Measurements from ENCODE around the gene LSS. TPM values are rescaled to one million over a fixed set of nuclear protein-coding genes. Genes with fewer than 3 reads are reported as not detected.

Gene LSS
- total and polyA plus RNA-seq, 2 of the 8 experiments (the other 6 are each of a cell fraction or from before 2014, with no cell fraction given) = 96.1 to 123 TPM

DNA sequence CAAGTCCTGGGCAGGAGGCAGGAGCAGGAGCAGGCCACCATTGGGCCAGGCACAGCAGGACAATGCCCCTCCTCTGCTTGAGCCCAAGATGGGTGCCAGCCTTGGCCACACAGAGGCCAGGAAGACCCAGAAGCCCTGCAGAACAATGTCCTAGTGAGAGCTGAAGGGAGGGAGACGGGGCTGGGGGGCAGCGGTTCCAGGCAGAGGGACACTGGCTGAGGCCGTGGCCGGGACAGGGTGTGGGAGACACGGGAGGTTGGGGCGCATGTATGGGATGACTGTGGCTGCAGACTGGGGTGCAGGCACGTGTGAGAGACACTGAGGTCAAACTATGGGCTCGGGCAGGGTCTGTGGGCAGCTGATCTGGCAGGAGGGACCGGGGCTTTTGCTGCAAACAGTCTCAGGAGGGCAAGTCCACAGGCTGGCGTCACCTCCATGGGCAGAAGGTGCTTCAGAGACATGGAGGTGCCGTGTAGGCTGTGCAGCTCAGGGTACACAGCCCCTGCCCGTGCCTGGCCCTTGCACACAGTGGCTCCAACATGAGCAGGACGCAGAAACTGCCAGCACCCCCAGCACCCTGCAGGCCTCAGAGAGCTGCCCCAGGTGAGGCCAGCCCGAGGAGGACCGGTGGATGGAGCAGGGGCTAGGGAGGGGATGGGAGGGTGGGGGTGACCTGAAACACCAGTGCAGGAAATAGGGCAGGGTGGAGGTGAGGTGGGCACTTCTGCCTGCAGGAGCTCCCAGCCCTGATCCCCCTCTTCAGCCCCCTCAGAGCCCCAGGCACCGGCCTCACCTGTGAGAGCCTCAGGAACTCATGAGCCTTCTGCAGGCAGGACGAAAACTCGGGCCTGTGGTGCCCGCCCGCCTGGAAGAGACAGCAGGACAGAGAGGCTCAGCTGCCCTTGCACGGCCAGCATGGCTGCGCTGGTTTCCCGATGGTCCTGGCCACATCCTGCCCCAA, 19.5 kb downstream of the LSS start:
- H2BK20ac ChIP-seq (ENCODE audit: low read length) = no peak overlapping the region
- no peak for TF ChIP-seq JUN (IDR thresholded peaks at IDR 0.05; ENCODE audit: low read depth, low read length)
- TF ChIP-seq GTF2F1 (IDR thresholded peaks at IDR 0.05; ENCODE audit: borderline replicate concordance, low read depth, low read length) = no peak
- no peak for TF ChIP-seq GABPA (IDR thresholded peaks at IDR 0.05; ENCODE audit: borderline replicate concordance, insufficient read depth, low read length)
- no peak for TF ChIP-seq RNF2 (IDR thresholded peaks at IDR 0.05; ENCODE audit: borderline replicate concordance, low read depth, low read length, missing control alignments, poor library complexity, severe bottlenecking)
- TF ChIP-seq RAD21 (IDR thresholded peaks at IDR 0.05 in 1 of 2, conservative IDR thresholded peaks at IDR 0.05 in 1 of 2; ENCODE audit: low read depth in 2 of 2, low read length in 2 of 2) = no peak
- no peak for TF ChIP-seq SIX5 (IDR thresholded peaks at IDR 0.05; ENCODE audit: low read depth, low read length)
- TF ChIP-seq SIRT6 (IDR thresholded peaks at IDR 0.05; ENCODE audit: low read length) = no peak
- TF ChIP-seq, protein P1, sequence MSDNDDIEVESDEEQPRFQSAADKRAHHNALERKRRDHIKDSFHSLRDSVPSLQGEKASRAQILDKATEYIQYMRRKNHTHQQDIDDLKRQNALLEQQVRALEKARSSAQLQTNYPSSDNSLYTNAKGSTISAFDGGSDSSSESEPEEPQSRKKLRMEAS (IDR thresholded peaks at IDR 0.05) = no peak
- TF ChIP-seq SP2 (IDR thresholded peaks at IDR 0.05; ENCODE audit: low read length) = no peak
- no peak for TF ChIP-seq TBP (IDR thresholded peaks at IDR 0.05; ENCODE audit: low read depth, low read length)
- TF ChIP-seq TAF1 (IDR thresholded peaks at IDR 0.05; ENCODE audit: low read depth, low read length) = no peak
- TF ChIP-seq SP4 (IDR thresholded peaks at IDR 0.05; ENCODE audit: low read length) = no peak

More for the DNA sequence above, 19.5 kb downstream of the LSS start:
- ChIA-PET POLR2A (ENCODE audit: partially characterized antibody) (interaction anchor here (1.0 kb wide), 1 partner anchor 15 kb away, joined by 3 read pairs; no protein-coding TSS in a partner anchor), CTCF (ENCODE audit: partially characterized antibody) (interaction anchor here (1.0 to 1.3 kb wide), 2 partner anchors 16 to 66 kb away, joined by 3 to 4 read pairs; no protein-coding TSS in a partner anchor)
- Histone ChIP-seq H3K18ac (ENCODE audit: extremely low read depth, low read length) (no peak overlapping the region), H3K56ac (replicated peaks; ENCODE audit: insufficient read length, low read depth, low read length) (no peak overlapping the region), H4K20me1 (replicated peaks in 1 of 2; ENCODE audit: control insufficient read depth in 1 of 2, insufficient read depth in 2 of 2, low read length in 2 of 2) (peaks cover 7 to 30% of the 10 kb centered on the region in 2 experiments), H3K4ac (replicated peaks; ENCODE audit: insufficient read length, low read depth, low read length) (no peak overlapping the region), H3K14ac (ENCODE audit: insufficient read length) (no peak overlapping the region), H4K8ac (ENCODE audit: extremely low read depth, insufficient read depth, low read length) (no peak overlapping the region), H3K23me2 (ENCODE audit: low read depth, low read length) (no peaks in the 10 kb centered on the region), H4K5ac (ENCODE audit: insufficient read length, low read depth, low read length) (no peak overlapping the region), H3K23ac (ENCODE audit: insufficient read length) (no peak overlapping the region), H2BK120ac (replicated peaks; ENCODE audit: low read depth, low read length) (no peak overlapping the region), H2AK5ac (ENCODE audit: low read depth, low read length) (no peak overlapping the region), H3K4me3 (ENCODE audit: extremely low read depth in 1 of 4, insufficient read depth in 2 of 4, low read depth in 3 of 4, low read length in 4 of 4) (no peak overlapping the region), H3K4me2 (ENCODE audit: insufficient read depth in 1 of 2, low read depth in 2 of 2, low read length in 2 of 2) (no peak overlapping the region), H3K36me3 (ENCODE audit: control insufficient read depth in 2 of 4, insufficient read depth in 4 of 4, low read length in 3 of 4) (peaks cover 10 to 38% (median 29%) of the 10 kb centered on the region in 4 experiments), H3K9ac (replicated peaks in 1 of 4; ENCODE audit: extremely low read depth in 1 of 4, low read depth in 3 of 4, low read length in 3 of 4) (no peak overlapping the region), H2BK5ac (ENCODE audit: low read depth, low read length) (no peak overlapping the region; the same call in 1 of the 2 replicates), H3K4me1 (replicated peaks in 1 of 4; ENCODE audit: control insufficient read depth in 3 of 4, insufficient read depth in 4 of 4, low read length in 3 of 4) (no peaks in the 10 kb centered on the region), H2BK15ac (ENCODE audit: low read length) (no peak overlapping the region), H2AFZ (ENCODE audit: low read length) (no peak overlapping the region), H3K27ac (ENCODE audit: low read depth, low read length) (no peak overlapping the region), H3K27me3 (replicated peaks in 1 of 4; ENCODE audit: control insufficient read depth in 3 of 4, extremely low read depth in 1 of 4, insufficient read depth in 3 of 4, low read length in 3 of 4) (no peaks in the 10 kb centered on the region), H3K79me1 (ENCODE audit: low read depth, low read length) (no peaks in the 10 kb centered on the region), H3K79me2 (ENCODE audit: control insufficient read depth in 1 of 2, insufficient read depth in 2 of 2, low read length in 2 of 2) (no peaks in the 10 kb centered on the region), H2BK12ac (ENCODE audit: low read depth, low read length) (no peak overlapping the region), H3K9me3 (ENCODE audit: insufficient read depth in 2 of 2, low read depth in 1 of 2, low read length in 1 of 2) (no peaks in the 10 kb centered on the region), H4K91ac (replicated peaks; ENCODE audit: insufficient read length, low read length) (no peak overlapping the region)
- no peak for DNase-seq (ENCODE audit: low read depth in 1 of 2, low spot score in 2 of 2)
- FAIRE-seq = no peak
- WGBS, 2 experiments (ENCODE audit: extremely low coverage in 1 of 2, insufficient coverage in 1 of 2, insufficient read length in 1 of 2, insufficient replicate concordance in 2 of 2, low coverage in 1 of 2, low lambda C conversion rate in 2 of 2, missing lambda C conversion rate in 1 of 2) = 89% methylated on average over 22 of the region's 23 CpGs; no CpG with 5 or more reads in 1 of the 2 experiments

Measured in H1 (cell line).